Measurements from ENCODE around the gene CYTH3.

DNA sequence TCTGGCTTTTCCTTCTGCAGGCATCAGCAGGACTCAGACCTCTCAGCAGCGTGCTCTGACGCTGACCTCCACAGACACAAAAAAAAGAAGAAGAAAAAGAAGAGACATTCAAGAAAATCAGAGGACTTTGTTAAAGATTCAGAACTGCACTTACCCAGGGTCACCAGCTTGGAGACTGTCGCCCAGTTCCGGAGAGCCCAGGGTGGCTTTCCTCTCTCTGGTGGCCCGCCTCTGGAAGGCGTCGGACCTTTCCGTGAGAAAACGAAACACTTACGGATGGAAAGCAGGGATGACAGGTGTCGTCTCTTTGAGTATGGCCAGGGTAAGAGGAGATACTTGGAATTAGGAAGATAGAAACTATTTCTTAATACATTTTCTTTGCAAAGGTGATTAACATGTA is 115.7 kb downstream of the CYTH3 start:
- TF ChIP-seq, protein P1, sequence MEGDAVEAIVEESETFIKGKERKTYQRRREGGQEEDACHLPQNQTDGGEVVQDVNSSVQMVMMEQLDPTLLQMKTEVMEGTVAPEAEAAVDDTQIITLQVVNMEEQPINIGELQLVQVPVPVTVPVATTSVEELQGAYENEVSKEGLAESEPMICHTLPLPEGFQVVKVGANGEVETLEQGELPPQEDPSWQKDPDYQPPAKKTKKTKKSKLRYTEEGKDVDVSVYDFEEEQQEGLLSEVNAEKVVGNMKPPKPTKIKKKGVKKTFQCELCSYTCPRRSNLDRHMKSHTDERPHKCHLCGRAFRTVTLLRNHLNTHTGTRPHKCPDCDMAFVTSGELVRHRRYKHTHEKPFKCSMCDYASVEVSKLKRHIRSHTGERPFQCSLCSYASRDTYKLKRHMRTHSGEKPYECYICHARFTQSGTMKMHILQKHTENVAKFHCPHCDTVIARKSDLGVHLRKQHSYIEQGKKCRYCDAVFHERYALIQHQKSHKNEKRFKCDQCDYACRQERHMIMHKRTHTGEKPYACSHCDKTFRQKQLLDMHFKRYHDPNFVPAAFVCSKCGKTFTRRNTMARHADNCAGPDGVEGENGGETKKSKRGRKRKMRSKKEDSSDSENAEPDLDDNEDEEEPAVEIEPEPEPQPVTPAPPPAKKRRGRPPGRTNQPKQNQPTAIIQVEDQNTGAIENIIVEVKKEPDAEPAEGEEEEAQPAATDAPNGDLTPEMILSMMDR (IDR thresholded peaks at IDR 0.05): no peak
- no peak for TF ChIP-seq POLR2AphosphoS5 (IDR thresholded peaks at IDR 0.05; ENCODE audit: insufficient read depth in 1 of 2, low read depth in 1 of 2)
- no peak for TF ChIP-seq POLR2A (IDR thresholded peaks at IDR 0.05)

All from vagina (tissue), 2 donors.